GM12891 (cell line): ENCODE data around the gene RSPO4.

ENCODE experiments used
- PAX5 ChIP-seq: IDR thresholded peaks from 2 replicates; pipeline ENCODE4 v1.6.1; 2011; ENCODE audit warnings: low read length, moderate library complexity, mild to moderate bottlenecking; ENCODE audit not compliant: insufficient read depth, severe bottlenecking
- POLR2A ChIP-seq: IDR thresholded peaks from 2 replicates; pipeline ENCODE4 v1.6.1; 2011; ENCODE audit warnings: low read depth, low read length, control low read depth
- POLR2AphosphoS5 ChIP-seq: IDR thresholded peaks from 2 replicates; pipeline ENCODE4 v1.6.1; 2011; ENCODE audit warnings: low read depth, low read length, control low read depth
- POU2F2 ChIP-seq: IDR thresholded peaks from 2 replicates; pipeline ENCODE4 v1.6.1; 2011; ENCODE audit warnings: low read depth, mild to moderate bottlenecking, control low read depth, low read length, moderate library complexity
- SPI1 ChIP-seq: IDR thresholded peaks from 2 replicates; pipeline ENCODE4 v1.6.1; 2011; ENCODE audit warnings: low read depth, low read length, control low read depth
- TAF1 ChIP-seq: IDR thresholded peaks from 2 replicates; pipeline ENCODE4 v1.6.1; 2011; ENCODE audit warnings: low read depth, low read length, control low read depth

DNA sequence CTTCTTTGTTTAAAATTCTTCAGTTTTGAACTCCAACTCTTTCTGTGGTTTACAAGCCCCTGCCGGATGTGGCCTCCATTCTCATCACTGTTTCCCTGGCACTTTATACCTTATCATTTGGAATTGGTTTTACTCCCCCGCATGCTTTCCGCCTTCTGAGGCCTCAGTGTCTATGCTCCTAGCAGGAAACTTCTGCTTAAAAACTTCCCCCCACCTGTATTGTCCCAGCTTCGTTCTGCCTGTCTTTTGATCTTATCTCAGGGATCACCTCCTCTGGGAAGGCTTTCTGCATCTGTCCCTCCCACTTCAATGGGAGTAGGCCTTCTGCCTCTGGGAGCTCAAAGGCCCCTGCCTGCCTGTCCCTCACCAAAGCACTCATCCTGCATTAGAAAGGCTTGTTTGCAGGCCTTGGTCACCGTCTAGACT, 82.6 kb downstream of the RSPO4 start:
- TF ChIP-seq POLR2A (no peak), POLR2AphosphoS5 (no peak), TAF1 (no peak), SPI1 (no peak), PAX5 (no peak), POU2F2 (no peak)
